Measurements from ENCODE around the gene MXD4. TPM values are rescaled to one million over a fixed set of nuclear protein-coding genes. Genes with fewer than 3 reads are reported as not detected.

The MXD4 gene
- total RNA-seq, 2 experiments from 2014 or later = 1.5 to 2.3 TPM

DNA sequence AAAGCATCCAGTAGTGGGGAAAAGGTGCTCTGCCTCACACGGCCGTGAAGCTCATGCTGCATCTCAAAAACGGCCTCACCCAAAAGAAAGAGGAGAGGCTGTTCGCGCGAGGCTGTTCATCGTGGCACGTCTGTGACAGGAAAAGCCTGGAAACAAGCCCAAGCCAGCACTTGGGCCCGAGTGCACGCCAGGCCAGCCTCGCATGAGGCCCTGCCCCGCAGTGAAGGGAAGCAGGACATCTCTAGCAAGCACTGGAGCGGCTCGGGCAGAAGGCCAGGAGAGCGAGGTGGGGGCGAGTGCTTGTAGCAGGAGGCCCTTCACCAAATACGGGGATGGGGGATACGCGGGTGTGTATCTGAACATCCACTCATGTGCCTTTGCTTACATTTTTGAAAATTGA is 39.9 kb upstream of the MXD4 start:
- no peaks in the 10 kb centered on the region for H3K27me3 Mint-ChIP-seq
- POLR2A ChIA-PET = interaction anchor here (0.8 kb wide), 1 partner anchor 60 kb away, joined by 3 read pairs; no protein-coding TSS in a partner anchor
- no peak overlapping the region for H3K27ac Mint-ChIP-seq

DNA sequence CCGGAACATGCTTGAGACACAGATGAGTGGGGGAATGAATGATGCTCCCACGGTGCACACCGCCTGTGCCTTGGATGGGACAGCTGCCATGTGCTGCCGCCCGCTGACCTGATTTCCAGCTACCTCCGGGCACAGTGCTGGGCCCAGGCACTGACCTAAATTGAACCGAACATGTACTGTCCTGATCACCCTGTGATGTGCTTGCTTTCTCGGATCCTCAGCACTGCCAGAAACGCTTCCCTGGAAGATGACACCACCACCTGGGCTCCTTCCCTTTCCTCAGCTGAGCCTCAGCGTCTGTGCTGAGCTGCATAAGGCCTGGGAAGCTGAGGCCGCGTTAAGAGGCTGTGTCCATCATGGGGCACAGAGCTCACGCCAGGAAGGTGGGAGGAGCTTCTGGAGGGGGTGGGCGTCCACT is 39.3 kb upstream of the MXD4 start:
- no peak overlapping the region for H3K27ac Mint-ChIP-seq
- H3K4me3 Mint-ChIP-seq = no peak overlapping the region
- no peak for ATAC-seq
- intact Hi-C loops (cut with micrococcal nuclease) = no loop called here
- no peak for TF ChIP-seq CTCF (IDR thresholded peaks at IDR 0.05)
- POLR2A ChIA-PET = interaction anchor here (0.8 to 1.2 kb wide), 2 partner anchors 11 to 60 kb away, joined by 3 to 4 read pairs; no protein-coding TSS in a partner anchor
- no peaks in the 10 kb centered on the region for H3K36me3 Mint-ChIP-seq (ENCODE audit: low read depth)
- H3K27me3 Mint-ChIP-seq = no peaks in the 10 kb centered on the region
- CTCF ChIA-PET = no interaction called here
- peaks cover 20% of the 10 kb centered on the region for H3K4me1 Mint-ChIP-seq (ENCODE audit: low read depth)
- DNase-seq = no peak
- no peaks in the 10 kb centered on the region for H3K9me3 Mint-ChIP-seq

More for the DNA sequence above, 39.9 kb upstream of the MXD4 start:
- peaks cover 15% of the 10 kb centered on the region for H3K4me1 Mint-ChIP-seq (ENCODE audit: low read depth)
- CTCF ChIA-PET = no interaction called here
- H3K9me3 Mint-ChIP-seq = peaks cover 2% of the 10 kb centered on the region
- H3K36me3 Mint-ChIP-seq (ENCODE audit: low read depth) = no peaks in the 10 kb centered on the region
- DNase-seq (no peak), ATAC-seq (no peak)
- TF ChIP-seq CTCF (IDR thresholded peaks at IDR 0.05) = no peak
- H3K4me3 Mint-ChIP-seq = no peak overlapping the region
- intact Hi-C loops (cut with micrococcal nuclease) = no loop called here

DNA sequence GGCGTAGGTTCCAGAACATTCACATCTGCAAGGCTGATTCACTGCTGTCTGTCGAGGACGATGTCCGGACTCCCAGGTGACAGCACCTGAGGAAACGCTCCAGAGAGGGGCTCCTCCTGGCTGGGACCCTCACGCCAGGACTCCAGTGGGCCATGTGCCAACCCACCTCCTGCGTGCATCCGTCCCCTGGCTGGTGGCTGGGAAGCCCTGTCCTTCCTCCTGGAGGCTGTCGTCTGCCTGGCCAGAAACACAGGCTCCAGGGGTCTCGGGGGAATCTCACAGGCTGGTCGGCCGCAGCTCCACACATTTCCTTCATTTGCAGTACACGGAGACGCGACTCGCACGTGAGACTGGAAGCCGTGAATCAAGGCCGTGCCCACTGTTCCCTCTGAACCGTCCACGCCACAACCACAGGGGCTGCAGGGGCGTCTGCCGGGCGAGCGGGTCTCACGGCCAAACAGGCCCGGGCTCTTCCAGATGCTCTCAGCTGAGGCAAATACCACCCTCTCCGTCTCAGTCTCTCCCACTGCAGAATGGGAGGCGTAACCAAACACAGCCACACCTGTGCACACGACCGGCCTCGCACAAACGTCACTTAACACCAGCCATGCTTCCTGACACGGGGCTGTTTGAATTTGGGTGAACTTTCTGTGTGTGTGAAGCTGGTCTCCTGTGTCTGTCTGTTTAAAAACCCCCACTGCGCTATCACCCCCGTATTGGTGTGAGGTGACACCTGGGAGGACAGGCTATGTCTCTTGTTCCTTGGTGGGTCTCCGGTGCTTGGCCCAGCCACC is 38.7 kb upstream of the MXD4 start:
- no peak for DNase-seq
- intact Hi-C loops (cut with micrococcal nuclease) = no loop called here
- ATAC-seq = no peak
- Mint-ChIP-seq H3K4me3 (no peak overlapping the region), H3K9me3 (no peaks in the 10 kb centered on the region), H3K4me1 (ENCODE audit: low read depth) (peaks cover 26% of the 10 kb centered on the region), H3K36me3 (ENCODE audit: low read depth) (no peaks in the 10 kb centered on the region), H3K27me3 (no peaks in the 10 kb centered on the region), H3K27ac (no peak overlapping the region)
- TF ChIP-seq CTCF (IDR thresholded peaks at IDR 0.05) = no peak
- ChIA-PET CTCF (no interaction called here), POLR2A (interaction anchor here (1.2 kb wide), 1 partner anchor 10 kb away, joined by 4 read pairs; no protein-coding TSS in a partner anchor)

DNA sequence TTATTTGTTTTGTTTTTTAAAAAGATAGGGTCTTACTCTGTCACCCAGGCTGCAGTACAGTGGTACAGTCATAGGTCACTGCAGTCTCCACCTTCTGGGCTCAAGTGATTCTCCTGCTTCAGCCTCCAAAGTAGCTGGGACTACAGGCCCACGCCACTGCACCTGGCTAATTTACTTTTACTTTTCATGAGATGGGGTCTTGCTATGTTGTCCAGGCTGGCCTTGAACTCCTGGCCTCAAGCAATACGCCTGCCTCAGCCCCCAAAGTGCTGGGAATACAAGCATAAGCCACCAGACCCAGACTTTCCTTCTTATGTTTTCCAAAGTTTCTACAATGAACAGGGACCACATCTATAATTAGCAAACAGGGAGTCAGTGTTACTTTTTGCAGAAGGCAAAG is 37.9 kb upstream of the MXD4 start:
- ATAC-seq = no peak
- H3K9me3 Mint-ChIP-seq = no peaks in the 10 kb centered on the region
- DNase-seq = no peak
- H3K36me3 Mint-ChIP-seq (ENCODE audit: low read depth) = no peaks in the 10 kb centered on the region
- no peaks in the 10 kb centered on the region for H3K27me3 Mint-ChIP-seq
- H3K4me3 Mint-ChIP-seq = no peak overlapping the region
- CTCF ChIA-PET = no interaction called here
- no peak overlapping the region for H3K27ac Mint-ChIP-seq
- peaks cover 30% of the 10 kb centered on the region for H3K4me1 Mint-ChIP-seq (ENCODE audit: low read depth)
- TF ChIP-seq CTCF (IDR thresholded peaks at IDR 0.05) = no peak
- intact Hi-C loops (cut with micrococcal nuclease) = no loop called here
- POLR2A ChIA-PET = no interaction called here

GRCh38 chr4:2298532-2298991 is 36.7 kb upstream of the MXD4 start:
- TF ChIP-seq CTCF (IDR thresholded peaks at IDR 0.05) = no peak
- Mint-ChIP-seq H3K27me3 (no peaks in the 10 kb centered on the region), H3K27ac (no peak overlapping the region), H3K4me1 (ENCODE audit: low read depth) (peaks cover 36% of the 10 kb centered on the region), H3K9me3 (peaks cover 4% of the 10 kb centered on the region), H3K4me3 (no peak overlapping the region), H3K36me3 (ENCODE audit: low read depth) (no peaks in the 10 kb centered on the region)
- POLR2A ChIA-PET = interaction anchor here (0.6 to 1.1 kb wide), 2 partner anchors 13 to 17 kb away, joined by 3 to 4 read pairs; no protein-coding TSS in a partner anchor
- intact Hi-C loops (cut with micrococcal nuclease) = no loop called here
- DNase-seq (no peak), ATAC-seq (no peak)
- CTCF ChIA-PET = no interaction called here

All from activated CD8-positive, alpha-beta T cell treated with anti-CD3 and anti-CD28 coated beads for 36 hours (primary cell).